PFSK-1 (cell line): ENCODE measurements around the gene BICD1.

Experiments
- FOXP2 ChIP-seq: optimal IDR thresholded peaks from 2 replicates; pipeline ENCODE3; 2011; ENCODE audit warnings: borderline replicate concordance, control low read depth, inconsistent platforms; ENCODE audit not compliant: insufficient read depth; ENCODE audit errors: extremely low read length, extremely low read depth
- POLR2AphosphoS5 ChIP-seq: IDR thresholded peaks from 2 replicates; pipeline ENCODE4 v1.6.1; 2012; ENCODE audit warnings: low read depth, mild to moderate bottlenecking, control low read depth, low read length, moderate library complexity
- REST ChIP-seq, 2 experiments: IDR thresholded peaks; 2 replicates each; pipeline versions ENCODE4 v1.6.1 to v1.8.0; 2011 to 2012; ENCODE audit warnings: low read depth in 2 of 2, low read length in 2 of 2, control low read depth in 1 of 2, inconsistent platforms in 1 of 2, mild to moderate bottlenecking in 1 of 2, moderate library complexity in 1 of 2; ENCODE audit not compliant: insufficient read depth in 1 of 2
- SIN3A ChIP-seq: IDR thresholded peaks from 2 replicates; pipeline ENCODE4 v1.6.1; 2012; ENCODE audit warnings: mild to moderate bottlenecking, low read length, moderate library complexity, borderline replicate concordance; ENCODE audit not compliant: insufficient read depth
- TAF1 ChIP-seq: IDR thresholded peaks from 2 replicates; pipeline ENCODE4 v1.6.1; 2012; ENCODE audit warnings: low read length, control low read depth, borderline replicate concordance; ENCODE audit not compliant: insufficient read depth

The BICD1 gene

GRCh38 chr12:32379667-32380066 is 273.0 kb downstream of the BICD1 start:
- TF ChIP-seq SIN3A: no peak
- TF ChIP-seq FOXP2: no peak
- TF ChIP-seq TAF1: no peak
- TF ChIP-seq POLR2AphosphoS5: no peak
- TF ChIP-seq REST (IDR thresholded peaks at IDR 0.05; ENCODE audit: insufficient read depth in 1 of 2, low read depth in 2 of 2, low read length in 2 of 2): no peak

DNA sequence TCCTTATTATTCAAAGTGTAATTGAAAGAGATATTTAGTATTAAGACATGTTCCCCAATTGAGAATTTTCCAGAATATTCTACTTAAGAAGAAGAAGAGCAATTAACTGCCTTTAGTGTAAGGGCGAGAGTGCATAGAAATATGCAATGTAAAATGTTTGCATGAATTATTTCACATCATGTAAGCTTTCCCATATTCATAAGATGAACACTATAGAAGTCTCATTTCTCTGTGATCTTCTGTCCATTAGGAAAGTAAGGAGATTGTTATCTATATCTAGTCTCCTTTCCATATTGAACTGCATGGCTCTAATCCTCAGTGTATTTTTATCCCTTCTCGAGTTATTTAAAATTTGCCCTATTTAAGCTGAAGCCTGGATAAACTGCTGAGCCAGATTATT is 275.6 kb downstream of the BICD1 start:
- TF ChIP-seq TAF1 (no peak), REST (IDR thresholded peaks at IDR 0.05; ENCODE audit: insufficient read depth in 1 of 2, low read depth in 2 of 2, low read length in 2 of 2) (no peak), FOXP2 (no peak), POLR2AphosphoS5 (no peak), SIN3A (no peak)

- TF ChIP-seq SIN3A (no peak), POLR2AphosphoS5 (no peak), FOXP2 (no peak)
These were observed 284.0 kb downstream of the BICD1 start for GRCh38 chr12:32390572-32391219.

DNA sequence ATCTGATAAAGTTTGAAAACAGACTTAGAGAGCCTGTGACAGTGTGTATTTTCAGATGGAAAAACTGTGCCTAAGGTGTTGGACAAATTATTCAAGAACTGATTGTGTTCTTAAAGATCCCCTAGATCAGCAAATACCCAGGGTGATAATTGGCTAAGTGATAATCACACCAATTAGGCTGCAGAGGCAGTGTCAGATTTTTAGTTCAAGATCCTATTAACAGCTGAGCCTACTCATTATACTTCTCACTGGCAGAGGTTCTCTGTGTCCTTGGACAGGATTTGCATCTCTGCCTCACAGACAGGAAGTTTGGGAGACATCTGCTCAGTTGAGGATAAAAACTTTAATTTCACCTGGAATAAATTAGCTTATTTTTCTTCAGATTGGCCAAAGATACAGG is 288.4 kb downstream of the BICD1 start:
- TF ChIP-seq TAF1: no peak
- TF ChIP-seq POLR2AphosphoS5: no peak
- no peak for TF ChIP-seq FOXP2
- no peak for TF ChIP-seq SIN3A
- TF ChIP-seq REST (IDR thresholded peaks at IDR 0.05; ENCODE audit: insufficient read depth in 1 of 2, low read depth in 2 of 2, low read length in 2 of 2): no peak

DNA sequence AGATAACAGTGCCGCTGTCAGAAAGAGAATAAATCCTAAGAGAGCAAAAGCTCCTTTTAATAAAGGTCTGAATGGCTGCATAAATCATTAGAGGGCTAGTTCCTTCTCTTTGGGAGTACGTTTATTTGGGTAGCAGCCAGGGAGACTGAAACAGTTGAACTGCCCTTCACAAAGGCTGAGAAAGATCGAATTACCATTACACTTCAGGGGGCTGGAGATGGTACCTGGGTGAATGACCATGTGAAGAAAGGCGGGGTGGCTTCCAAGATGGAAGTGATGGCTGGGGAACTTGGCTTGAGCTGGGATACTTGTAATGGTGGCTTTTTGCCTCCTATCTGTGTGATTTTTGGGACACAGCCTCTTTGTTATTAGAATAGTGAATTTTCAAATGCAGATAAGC is 291.0 kb downstream of the BICD1 start:
- no peak for TF ChIP-seq REST (IDR thresholded peaks at IDR 0.05; ENCODE audit: insufficient read depth in 1 of 2, low read depth in 2 of 2, low read length in 2 of 2)
- TF ChIP-seq TAF1: no peak
- no peak for TF ChIP-seq POLR2AphosphoS5
- TF ChIP-seq SIN3A: no peak
- TF ChIP-seq FOXP2: no peak
